ENCODE results near the gene FAM110D.
A peak's percentile ranks its signal among the peaks of the same experiment; 100 is the strongest.

FAM110D gene

GRCh38 chr1:26153966-26154532 is 4.8 kb upstream of the FAM110D start:
- no peak overlapping the region for H2AFZ ChIP-seq (ENCODE audit: low read depth, low read length)
- H3K4me2 ChIP-seq (ENCODE audit: insufficient read depth, low read length), result no peak overlapping the region
- H3K27ac ChIP-seq (ENCODE audit: low read length), result no peak overlapping the region
- H4K20me1 ChIP-seq (ENCODE audit: insufficient read depth, low read length), result no peaks in the 10 kb centered on the region
- TF ChIP-seq EZH2 (IDR thresholded peaks at IDR 0.05; ENCODE audit: borderline replicate concordance, low read depth, low read length, severe bottlenecking), result no peak
- TF ChIP-seq, protein P1, sequence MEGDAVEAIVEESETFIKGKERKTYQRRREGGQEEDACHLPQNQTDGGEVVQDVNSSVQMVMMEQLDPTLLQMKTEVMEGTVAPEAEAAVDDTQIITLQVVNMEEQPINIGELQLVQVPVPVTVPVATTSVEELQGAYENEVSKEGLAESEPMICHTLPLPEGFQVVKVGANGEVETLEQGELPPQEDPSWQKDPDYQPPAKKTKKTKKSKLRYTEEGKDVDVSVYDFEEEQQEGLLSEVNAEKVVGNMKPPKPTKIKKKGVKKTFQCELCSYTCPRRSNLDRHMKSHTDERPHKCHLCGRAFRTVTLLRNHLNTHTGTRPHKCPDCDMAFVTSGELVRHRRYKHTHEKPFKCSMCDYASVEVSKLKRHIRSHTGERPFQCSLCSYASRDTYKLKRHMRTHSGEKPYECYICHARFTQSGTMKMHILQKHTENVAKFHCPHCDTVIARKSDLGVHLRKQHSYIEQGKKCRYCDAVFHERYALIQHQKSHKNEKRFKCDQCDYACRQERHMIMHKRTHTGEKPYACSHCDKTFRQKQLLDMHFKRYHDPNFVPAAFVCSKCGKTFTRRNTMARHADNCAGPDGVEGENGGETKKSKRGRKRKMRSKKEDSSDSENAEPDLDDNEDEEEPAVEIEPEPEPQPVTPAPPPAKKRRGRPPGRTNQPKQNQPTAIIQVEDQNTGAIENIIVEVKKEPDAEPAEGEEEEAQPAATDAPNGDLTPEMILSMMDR (IDR thresholded peaks at IDR 0.05; ENCODE audit: borderline replicate concordance, extremely low read depth, low read length, poor library complexity, severe bottlenecking), result no peak
- H3K9me3 ChIP-seq (ENCODE audit: insufficient read depth, low read length, severe bottlenecking), result no peaks in the 10 kb centered on the region
- peaks cover 20% of the 10 kb centered on the region for H3K4me1 ChIP-seq (ENCODE audit: insufficient read depth, low read length)
- no peaks in the 10 kb centered on the region for H3K79me2 ChIP-seq (ENCODE audit: insufficient read depth, low read length)
- peaks cover 25% of the 10 kb centered on the region for H3K27me3 ChIP-seq (ENCODE audit: insufficient read depth, low read length, poor library complexity)
- ATAC-seq (ENCODE audit: insufficient read depth, low read depth), result no peak
- H3K4me3 ChIP-seq (ENCODE audit: low read depth in 1 of 2, low read length in 2 of 2), result no peak overlapping the region
- DNase-seq, result no peak
- H3K9ac ChIP-seq (ENCODE audit: low read depth, low read length), result no peak overlapping the region
- no peaks in the 10 kb centered on the region for H3K36me3 ChIP-seq (ENCODE audit: insufficient read depth, low read length)

GRCh38 chr1:26154750-26155149 is 4.1 kb upstream of the FAM110D start:
- no peak overlapping the region for H3K27ac ChIP-seq (ENCODE audit: low read length)
- no peak overlapping the region for H3K4me2 ChIP-seq (ENCODE audit: insufficient read depth, low read length)
- ATAC-seq (ENCODE audit: insufficient read depth, low read depth) (no peak), DNase-seq (no peak)
- H3K9me3 ChIP-seq (ENCODE audit: insufficient read depth, low read length, severe bottlenecking), result no peaks in the 10 kb centered on the region
- TF ChIP-seq, protein P1 (IDR thresholded peaks at IDR 0.05; ENCODE audit: borderline replicate concordance, extremely low read depth, low read length, poor library complexity, severe bottlenecking), result no peak
- no peak for TF ChIP-seq EZH2 (IDR thresholded peaks at IDR 0.05; ENCODE audit: borderline replicate concordance, low read depth, low read length, severe bottlenecking)
- no peaks in the 10 kb centered on the region for H4K20me1 ChIP-seq (ENCODE audit: insufficient read depth, low read length)
- no peaks in the 10 kb centered on the region for H3K36me3 ChIP-seq (ENCODE audit: insufficient read depth, low read length)
- H2AFZ ChIP-seq (ENCODE audit: low read depth, low read length), result no peak overlapping the region
- H3K27me3 ChIP-seq (ENCODE audit: insufficient read depth, low read length, poor library complexity), result peaks cover 22% of the 10 kb centered on the region
- no peaks in the 10 kb centered on the region for H3K79me2 ChIP-seq (ENCODE audit: insufficient read depth, low read length)
- H3K4me1 ChIP-seq (ENCODE audit: insufficient read depth, low read length), result peaks cover 20% of the 10 kb centered on the region
- no peak overlapping the region for H3K9ac ChIP-seq (ENCODE audit: low read depth, low read length)
- no peak overlapping the region for H3K4me3 ChIP-seq (ENCODE audit: low read depth in 1 of 2, low read length in 2 of 2)

DNA sequence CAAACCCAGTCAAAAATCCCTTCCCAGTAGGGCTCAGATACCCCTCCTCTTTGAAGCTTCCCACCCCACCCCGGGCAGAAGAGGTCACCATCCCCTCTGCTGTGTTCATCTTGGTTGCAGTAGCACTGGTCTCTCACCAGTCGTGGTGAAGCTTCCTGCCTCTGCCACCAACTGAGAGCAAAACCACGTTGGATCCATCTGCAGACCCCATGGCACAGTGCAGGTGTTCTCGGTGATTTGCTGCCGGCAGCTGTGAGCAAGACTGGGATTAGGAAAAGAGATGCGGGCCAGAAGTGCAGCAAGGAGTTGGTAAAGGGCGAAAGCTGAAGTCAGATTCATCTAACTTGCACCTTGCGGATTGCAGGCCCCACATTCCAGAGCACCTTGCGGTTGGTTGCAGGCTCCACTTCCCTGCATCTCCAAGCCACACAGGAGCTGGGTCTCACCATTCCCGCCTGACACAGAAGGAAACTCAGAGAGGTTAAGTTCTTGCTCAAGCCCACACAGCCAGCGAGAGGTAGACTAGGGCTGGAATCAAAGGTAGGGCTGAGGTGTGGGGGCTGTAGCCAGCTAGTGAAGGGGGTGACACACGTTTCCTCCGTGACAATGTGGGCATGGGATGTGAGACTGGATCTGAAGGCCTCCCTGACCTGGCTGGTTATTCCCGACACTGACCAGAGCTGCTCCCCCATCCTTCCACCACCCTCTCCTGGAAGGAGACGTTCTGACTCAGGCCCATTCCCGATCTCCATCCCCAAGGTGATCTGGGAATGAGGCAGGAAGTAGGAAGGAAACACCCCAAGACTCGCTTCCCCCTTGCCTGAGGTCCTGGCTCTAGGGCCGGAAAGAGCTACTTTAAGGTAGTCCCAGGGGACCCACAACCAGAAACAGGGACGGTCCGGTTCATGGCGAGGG is 3.3 kb upstream of the FAM110D start:
- ATAC-seq (ENCODE audit: insufficient read depth, low read depth) (peak; percentile 77), DNase-seq (peak; percentile 40)
- H3K9ac ChIP-seq (ENCODE audit: low read depth, low read length), result no peak overlapping the region
- peak overlapping the region; percentile 38; the same call in 1 of the 2 replicates for H2AFZ ChIP-seq (ENCODE audit: low read depth, low read length)
- H4K20me1 ChIP-seq (ENCODE audit: insufficient read depth, low read length), result no peaks in the 10 kb centered on the region
- TF ChIP-seq, protein P1 (IDR thresholded peaks at IDR 0.05; ENCODE audit: borderline replicate concordance, extremely low read depth, low read length, poor library complexity, severe bottlenecking), result no peak
- no peak for TF ChIP-seq EZH2 (IDR thresholded peaks at IDR 0.05; ENCODE audit: borderline replicate concordance, low read depth, low read length, severe bottlenecking)
- peaks cover 17% of the 10 kb centered on the region for H3K27me3 ChIP-seq (ENCODE audit: insufficient read depth, low read length, poor library complexity)
- no peak overlapping the region for H3K4me2 ChIP-seq (ENCODE audit: insufficient read depth, low read length)
- H3K36me3 ChIP-seq (ENCODE audit: insufficient read depth, low read length), result no peaks in the 10 kb centered on the region
- no peaks in the 10 kb centered on the region for H3K79me2 ChIP-seq (ENCODE audit: insufficient read depth, low read length)
- no peaks in the 10 kb centered on the region for H3K9me3 ChIP-seq (ENCODE audit: insufficient read depth, low read length, severe bottlenecking)
- H3K4me3 ChIP-seq (ENCODE audit: low read depth in 1 of 2, low read length in 2 of 2), result no peak overlapping the region
- H3K27ac ChIP-seq (ENCODE audit: low read length), result no peak overlapping the region
- peaks cover 20% of the 10 kb centered on the region for H3K4me1 ChIP-seq (ENCODE audit: insufficient read depth, low read length)

All from DND-41 (cell line).